Fibroblast of upper back skin (primary cell): ENCODE measurements around the gene PIGV.
"Not testable (repeated sequence)": the region's sequence is repeated elsewhere in the genome, so short reads cannot be mapped to it uniquely, and the experiment has no call there.

Source experiments
- DNase-seq: peaks from one replicate; pipeline ENCODE4 v3.0.0-alpha.2; 2013

The PIGV gene

DNA sequence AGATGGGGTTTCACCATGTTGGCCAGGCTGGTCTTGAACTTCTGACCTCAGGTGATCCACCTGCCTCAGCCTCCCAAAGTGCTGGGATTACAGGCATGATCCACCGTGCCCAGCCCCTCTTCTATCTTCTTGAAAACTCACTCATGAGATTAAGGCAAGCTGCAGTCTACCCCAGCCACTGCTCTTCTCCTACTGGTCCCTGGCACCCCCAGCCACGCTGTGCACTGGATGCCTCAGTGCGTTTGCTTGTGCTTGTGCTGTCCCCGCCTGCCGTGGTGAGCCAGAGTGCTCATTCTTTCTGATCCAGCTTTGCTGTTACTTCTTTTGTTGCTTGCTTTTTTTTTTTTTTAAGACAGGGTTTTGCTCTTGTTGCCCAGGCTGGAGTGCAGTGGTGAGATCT lies 49.9 kb downstream of the PIGV start:
- DNase-seq: not testable (repeated sequence)

DNA sequence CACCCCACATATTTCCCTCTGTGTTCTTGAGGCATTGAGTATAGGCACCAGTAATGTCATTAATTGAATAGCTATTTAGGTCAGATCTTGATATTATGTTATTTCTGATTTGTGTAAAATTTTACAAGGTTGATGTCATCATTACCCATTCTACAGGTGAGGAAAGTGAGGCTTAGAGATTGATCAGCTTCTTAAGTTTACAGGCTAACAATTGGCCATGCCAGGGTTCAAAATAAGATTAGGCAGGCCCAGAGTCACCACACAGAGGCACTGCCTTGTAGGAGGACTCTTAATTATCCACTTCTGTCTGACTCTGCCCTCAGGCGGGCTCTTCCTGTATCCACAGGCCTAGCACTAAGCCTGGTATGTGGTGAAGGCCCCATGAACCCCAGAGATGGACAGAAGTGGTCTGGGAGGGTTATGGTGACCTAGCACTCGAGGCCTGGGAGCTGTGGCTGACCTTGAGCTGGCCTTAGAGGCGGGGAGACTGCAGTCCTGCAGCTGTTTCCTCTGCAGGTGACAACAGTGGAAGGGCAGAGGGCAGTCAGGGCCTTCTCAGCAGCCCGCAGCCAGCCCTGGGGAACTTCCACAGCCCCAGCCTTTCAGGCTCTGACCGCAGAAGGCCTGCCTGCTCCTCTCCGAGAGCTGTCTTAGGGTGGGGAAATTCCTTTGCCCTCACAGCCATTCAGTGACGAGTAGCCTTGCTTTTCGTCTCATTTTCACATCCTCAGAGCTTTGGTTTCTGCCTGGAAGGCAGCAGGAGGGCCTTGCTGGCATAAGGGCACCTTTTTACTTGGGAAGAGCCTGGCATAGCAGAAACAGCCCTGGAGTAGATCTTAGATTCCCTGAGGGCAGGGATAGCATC lies 51.0 kb downstream of the PIGV start:
- no peak for DNase-seq

DNA sequence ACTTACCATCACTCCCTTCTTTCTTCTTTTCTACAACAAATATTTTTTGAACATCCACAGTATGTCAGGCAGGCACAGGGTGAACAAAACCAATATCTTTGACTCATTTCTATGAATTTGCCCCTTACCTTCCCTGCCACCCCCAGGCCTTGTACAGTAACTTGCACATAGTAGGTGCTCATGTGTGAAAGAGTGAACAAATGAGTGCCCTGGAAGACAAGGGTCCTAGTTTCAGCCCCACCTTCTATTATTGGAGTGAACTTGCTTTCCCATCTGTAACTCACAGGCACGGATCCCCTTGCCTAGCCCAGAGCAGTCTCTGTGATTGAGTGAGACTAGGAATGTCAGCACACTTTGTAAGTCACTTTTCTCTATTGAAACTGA lies 51.6 kb downstream of the PIGV start:
- DNase-seq: no peak

- DNase-seq: no peak
Observed at GRCh38 chr1:26839779-26840178, 52.0 kb downstream of the PIGV start.

DNA sequence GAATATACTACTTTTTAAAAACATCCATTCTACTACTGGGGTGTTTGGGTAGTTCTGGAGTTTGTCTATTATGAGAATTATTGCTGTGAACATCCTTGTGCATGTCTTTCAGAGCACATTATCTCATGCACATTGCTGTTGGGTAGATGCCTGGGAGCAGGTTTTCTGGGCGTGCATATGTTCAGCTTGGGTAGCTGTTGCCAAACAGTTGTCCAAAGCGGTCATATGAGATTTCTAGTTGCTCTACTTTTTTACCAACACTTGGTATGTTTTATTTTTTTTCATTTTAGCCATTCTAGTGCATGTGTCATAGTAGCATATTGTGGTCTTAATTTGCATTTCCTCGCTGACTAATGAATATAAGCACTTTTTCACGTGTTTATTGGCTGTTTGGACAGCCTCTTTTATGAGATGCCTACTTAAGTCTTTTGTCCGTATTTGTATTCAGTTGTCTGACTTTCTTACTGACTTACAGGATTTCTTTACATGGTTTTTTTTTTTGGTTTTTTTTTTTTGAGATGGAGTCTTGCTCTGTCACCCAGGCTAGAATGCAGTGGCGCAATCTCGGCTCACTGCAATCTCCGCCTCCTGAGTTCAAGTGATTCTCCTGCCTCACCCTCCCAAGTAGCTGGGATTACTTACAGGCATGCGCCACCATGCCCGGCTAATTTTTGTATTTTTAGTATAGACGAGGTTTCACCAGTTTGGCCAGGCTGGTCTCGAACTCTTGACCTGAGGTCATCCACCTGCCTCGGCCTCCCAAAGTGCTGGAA lies 56.9 kb downstream of the PIGV start:
- DNase-seq: no peak

GRCh38 chr1:26847826-26848225 lies 60.1 kb downstream of the PIGV start:
- DNase-seq: not testable (repeated sequence)
